ENCODE data around the gene SNX30.

The SNX30 gene

DNA sequence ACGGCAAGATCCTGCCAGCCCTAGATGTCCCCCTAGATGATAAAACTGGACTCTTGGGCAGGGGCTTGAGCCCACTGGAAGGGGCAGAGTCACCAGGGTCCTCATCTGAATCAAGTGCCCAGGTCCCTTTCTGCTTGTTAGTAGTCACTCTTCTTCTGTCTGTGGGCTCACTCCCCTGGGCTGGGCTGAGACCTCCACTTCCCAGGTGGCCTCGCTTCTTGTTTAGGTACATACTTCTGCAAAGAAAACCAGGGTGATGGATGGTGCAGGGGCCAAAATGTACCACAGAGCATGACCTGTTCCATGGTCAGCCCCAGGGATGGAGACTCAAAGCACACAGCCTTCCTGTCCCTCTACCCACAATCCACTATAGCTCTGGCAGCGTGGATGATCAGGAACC is 141.0 kb downstream of the SNX30 start:
- no peak for DNase-seq

DNA sequence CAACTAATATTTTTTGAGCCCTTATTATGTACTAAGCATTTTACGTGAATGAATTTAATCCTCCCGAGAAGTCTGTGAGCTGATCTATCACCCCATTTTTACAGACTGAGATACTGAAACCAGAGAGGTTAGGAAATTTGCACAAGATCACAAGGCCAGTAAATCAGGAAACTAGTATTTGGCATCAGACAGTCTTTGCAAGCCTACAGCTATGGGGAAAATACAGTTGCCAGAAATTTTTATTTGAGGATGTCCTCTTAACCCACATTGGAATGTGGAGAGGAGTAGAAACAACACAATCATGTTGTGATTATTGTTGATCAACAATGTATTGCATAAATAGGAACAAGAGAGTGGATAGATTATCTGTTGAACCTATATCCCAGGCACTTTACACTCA is 142.4 kb downstream of the SNX30 start:
- DNase-seq: no peak

DNA sequence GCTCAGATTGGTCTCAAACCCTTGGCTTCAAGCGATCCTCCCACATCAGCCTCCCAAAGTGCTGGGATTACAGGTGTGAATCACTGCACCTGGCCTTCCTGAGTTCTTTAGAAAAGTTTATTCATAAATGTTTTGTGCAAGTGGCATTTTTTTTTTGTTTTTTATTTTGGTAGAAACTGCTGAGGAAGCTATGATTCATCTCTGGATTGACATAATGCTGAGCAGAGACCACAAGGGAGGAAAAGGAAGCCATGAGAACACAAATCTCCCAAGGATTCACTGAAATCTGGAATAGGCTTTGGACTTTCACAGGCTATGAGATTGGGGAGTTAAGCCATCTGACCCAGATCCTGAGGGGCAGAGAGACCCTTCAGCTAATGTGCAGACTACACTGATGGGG is 143.5 kb downstream of the SNX30 start:
- no peak for DNase-seq

DNA sequence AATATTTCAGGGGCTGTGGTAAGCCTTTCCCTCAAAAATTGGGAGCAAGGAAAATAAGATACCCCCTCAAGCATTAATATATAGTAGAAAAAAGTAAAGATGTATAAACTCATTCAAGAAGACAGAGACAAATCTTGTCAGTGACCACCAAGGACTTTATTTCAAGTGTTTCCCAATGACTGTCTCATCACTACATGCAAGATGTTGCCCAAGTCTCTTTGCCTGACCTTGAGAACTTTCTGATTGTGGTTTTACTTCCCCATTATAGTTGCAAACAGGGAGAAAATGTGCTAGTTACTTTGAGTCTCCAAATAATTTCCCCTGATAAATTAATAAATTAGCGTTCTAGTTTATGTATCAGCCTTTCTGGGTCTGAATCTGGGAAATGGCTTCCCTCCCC is 144.1 kb downstream of the SNX30 start:
- DNase-seq: no peak

DNA sequence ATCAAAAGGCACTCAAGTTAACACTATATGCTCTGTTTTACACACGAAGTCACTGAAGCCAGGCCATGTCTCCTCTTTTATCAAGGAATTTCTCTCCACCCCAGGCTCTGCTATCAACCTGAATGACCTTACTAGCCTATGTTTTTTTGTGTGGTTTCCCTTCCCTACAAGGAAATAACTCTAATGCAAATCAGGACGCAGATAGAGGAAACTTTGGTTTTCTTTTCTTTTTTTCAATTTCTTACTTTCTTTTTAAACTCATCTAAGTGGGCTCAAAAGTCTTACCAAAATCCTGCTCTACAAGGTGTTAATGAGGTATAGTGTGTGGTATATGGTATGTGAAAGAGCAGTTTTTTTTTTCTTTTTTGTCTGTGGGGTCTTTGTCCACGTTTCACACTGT is 145.6 kb downstream of the SNX30 start:
- DNase-seq: no peak

DNA sequence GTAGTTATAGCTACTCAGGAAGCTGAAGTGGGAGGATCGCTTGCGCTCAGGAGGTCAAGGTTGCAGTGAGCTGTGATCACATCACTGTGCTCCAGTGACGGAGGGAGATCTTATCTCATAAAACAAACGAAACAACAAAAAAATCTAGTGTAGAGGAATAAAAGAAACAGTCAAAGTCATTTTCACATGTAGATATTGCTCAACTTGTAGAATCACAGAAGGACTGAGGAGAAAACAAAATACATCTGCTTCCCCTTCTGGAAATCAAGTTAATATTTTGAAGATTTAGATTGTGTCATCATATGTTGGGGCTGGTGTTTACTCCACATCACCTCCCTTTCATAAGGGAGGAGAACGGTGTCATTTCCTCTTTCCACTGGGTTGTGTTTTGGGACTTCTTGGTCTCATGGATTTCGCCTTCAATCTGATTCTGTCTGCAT is 148.3 kb downstream of the SNX30 start:
- DNase-seq: no peak

DNA sequence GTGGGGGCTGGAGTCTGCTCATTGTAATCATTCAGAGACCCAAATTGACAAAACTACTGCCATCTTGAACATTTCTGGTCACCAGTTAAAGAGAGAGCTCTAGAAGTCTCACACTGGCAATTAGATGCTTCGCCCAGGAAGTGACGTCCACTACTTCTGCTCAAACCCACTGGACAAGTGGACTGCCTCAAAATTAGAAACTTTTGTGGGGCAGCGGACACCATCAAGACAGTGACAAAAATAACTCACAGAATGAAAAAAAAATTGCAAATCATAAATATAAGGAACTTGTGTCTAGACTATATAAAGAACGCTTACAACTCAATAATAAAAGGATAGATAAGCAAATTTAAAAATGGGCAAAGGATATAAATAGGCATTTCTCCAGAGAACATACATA is 149.9 kb downstream of the SNX30 start:
- no peak for DNase-seq

DNA sequence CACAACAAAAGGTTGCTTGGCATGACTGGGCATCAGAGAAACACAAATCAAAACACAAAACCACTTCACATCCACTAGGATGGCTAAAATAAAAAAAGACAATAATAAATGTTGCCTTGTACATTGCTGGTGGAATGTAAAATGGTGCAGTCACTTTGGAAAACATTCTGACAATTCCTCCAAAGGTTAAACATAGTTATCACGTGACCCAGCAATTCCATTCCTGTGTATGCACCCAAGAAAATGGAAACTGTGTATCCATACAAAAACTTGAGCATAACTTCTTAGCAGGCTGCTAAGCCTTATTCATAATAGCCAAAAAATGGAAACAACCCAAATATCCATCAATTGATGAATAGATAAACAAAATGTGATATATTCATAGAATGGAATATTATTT is 150.3 kb downstream of the SNX30 start:
- no peak for DNase-seq

DNA sequence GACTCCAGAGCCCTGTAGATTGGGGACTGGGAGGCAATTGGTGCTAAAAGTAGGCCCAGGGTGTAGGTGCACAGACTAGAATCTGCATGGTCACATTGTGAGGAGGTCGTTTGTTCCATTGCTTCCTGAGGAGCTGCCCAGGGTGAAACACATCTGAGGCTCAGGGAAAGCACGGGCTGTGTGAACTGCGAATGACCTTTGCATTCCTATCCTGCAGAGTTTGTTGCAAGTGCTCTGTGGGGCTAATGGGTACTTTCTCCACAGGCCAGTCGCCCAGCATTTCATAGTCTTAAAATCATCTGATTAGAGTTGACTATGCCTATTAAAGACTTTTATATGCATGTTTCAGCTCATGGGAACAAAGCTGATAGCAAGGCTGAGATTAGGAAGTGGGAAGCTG is 154.5 kb downstream of the SNX30 start:
- no peak for DNase-seq

DNA sequence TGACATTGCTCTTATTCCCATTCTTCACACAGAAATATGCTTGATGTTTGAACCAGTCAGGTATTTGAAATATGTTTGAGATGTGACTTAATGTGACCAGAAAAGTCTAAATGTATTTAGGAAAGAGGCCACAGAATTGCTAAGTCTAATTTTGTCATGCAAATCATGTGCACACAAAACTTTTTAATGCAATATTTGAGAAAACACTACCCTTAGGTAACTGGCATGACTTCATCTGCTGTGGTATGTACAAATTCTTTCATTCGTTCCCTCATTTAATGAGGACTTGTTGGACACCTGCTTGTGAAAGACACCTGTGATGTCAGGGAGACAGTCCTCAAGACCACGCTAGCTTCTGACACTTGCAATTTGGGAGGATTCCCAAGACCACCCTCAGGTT is 161.2 kb downstream of the SNX30 start:
- DNase-seq: no peak

DNA sequence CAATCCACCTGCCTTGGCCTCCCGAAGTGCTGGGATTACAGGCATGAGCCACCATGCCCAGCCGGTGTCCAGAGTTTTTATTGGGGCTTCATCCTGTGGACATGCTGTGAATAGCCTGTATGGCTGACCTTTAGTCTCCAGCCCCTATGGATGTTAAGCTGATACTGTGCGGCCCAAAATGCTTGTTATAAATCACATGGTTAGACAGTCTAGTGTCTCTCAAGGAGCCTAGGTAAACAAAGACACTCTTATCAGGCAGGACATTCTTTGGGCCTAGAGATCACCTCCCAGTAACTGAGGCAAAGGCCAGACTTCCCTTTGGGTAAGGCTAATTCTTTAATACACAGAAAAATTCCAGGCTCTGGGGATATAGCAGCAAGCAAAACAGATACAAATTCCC is 162.1 kb downstream of the SNX30 start:
- no peak for DNase-seq

DNA sequence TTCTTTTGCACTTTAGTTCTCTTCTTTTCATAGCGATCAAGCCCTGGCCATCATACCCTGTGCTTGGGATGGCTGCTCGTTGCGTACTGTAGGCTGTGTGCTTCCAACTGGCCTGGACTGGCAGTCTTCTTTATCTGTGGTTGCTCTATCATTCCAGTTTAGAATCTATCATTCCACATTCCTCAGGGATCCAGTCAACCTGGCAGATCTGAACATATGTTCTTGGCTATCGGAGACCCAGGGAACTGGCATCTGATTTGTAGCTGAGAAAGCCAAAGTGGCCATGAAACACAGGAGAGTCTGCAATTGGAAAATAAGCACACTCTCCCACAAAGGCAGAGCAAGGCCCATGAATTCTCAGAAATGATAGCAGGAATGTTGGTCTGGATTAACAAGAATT is 162.8 kb downstream of the SNX30 start:
- DNase-seq: no peak

DNA sequence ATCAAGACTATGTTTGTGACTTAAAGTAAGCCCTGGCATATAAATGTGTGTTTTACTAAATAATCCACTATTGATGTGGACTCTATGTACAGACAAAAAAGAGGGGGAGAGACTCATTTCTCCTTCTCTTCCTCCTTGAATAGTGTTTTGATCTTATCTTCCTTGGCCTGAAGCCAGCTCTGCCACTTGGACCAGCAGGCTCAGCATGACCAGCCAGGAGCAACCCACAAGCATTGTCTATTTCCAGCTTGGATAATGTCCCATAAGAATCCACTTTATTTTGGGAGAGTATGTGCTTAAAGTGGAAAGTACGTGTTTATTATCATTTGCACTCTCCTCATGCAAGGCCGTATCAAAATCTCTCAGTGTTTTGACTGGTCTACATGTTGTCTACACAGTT is 164.0 kb downstream of the SNX30 start:
- DNase-seq: no peak

DNA sequence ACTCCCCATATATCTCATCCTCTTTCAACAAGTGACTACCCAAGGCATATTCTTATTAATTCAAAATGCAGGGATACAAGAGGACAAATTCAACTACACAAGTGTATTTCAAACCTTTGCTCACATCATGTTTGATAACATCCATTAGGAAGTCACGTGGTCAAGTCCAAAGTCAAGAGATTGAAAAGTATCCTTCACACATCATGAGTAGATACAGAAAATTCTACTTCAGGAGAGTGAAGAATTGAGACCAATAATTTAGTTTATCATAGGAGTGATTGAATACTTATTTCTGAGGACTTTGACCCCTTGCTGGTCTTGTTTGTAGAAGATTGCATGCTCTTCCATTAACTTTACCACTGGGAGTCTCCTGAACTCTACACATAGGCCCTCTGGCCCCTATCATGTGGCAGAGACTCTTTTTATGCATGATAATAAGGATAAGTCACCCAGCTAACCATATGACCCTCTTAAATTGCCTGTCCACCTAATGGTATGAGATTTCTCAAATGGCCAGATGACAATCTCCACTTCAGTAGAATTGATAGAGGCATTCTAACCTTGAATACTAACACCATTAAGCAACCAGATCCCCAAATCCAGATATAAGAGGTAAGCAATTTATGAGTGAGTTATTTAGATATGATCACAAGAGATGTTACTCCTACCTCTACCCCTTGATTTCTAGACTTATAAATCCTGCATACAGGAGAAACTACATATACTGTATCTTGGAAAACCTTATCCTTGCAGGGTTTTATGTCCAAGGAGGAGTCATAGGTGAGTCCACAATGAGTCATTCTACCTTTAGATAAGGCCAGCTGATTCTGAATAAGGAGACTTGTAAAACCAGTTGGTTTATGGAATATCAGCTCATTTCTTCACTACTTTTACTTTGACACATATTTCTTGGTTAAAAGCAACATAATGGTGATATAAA is 166.8 kb downstream of the SNX30 start:
- no peak for DNase-seq

DNA sequence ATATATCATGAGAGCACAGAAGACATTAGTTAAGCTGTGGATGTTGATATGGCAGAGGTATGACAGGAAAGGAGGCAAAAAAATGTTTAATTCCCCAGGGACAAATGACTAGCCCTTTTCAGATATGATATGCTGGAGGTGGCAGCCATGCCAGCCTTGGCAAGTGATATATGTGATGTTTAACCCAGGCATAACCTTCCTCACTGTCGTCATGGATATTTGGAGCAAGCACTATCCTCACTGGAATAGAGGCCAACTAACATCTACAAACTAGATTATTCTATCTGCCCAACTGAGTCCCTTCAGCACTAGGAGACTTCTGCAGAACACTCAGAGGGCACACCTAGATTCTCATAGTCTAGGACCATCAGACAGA is 167.4 kb downstream of the SNX30 start:
- DNase-seq: no peak

DNA sequence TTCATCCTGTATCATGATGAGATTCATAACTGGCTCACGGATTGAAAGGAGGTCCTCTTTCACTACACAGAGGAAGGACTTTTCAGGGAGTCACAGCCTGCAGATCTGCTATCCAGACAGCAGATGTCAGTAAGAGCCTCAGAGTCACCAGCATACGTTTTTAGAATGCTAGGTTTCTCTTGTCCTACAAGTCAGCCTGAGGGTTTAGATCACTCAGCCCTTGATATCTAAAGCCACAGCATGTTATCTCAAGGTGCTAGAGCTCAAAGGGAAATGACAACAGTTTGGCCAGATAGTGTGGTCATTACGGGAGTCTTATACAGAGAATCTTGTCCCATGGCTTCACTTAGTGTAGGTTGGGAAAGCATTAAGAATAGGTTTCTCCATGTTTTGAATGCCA is 171.0 kb downstream of the SNX30 start:
- no peak for DNase-seq
